ENCODE data around the gene ANHX.

GRCh38 chr12:133203344-133204263 is 32.1 kb downstream of the ANHX start:
- TF ChIP-seq, protein P1, sequence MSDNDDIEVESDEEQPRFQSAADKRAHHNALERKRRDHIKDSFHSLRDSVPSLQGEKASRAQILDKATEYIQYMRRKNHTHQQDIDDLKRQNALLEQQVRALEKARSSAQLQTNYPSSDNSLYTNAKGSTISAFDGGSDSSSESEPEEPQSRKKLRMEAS (IDR thresholded peaks at IDR 0.05; ENCODE audit: low read depth, low read length), result no peak
- TF ChIP-seq MYC (IDR thresholded peaks at IDR 0.05; ENCODE audit: low read depth, low read length), result no peak
- TF ChIP-seq, protein P2, sequence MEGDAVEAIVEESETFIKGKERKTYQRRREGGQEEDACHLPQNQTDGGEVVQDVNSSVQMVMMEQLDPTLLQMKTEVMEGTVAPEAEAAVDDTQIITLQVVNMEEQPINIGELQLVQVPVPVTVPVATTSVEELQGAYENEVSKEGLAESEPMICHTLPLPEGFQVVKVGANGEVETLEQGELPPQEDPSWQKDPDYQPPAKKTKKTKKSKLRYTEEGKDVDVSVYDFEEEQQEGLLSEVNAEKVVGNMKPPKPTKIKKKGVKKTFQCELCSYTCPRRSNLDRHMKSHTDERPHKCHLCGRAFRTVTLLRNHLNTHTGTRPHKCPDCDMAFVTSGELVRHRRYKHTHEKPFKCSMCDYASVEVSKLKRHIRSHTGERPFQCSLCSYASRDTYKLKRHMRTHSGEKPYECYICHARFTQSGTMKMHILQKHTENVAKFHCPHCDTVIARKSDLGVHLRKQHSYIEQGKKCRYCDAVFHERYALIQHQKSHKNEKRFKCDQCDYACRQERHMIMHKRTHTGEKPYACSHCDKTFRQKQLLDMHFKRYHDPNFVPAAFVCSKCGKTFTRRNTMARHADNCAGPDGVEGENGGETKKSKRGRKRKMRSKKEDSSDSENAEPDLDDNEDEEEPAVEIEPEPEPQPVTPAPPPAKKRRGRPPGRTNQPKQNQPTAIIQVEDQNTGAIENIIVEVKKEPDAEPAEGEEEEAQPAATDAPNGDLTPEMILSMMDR (IDR thresholded peaks at IDR 0.05; ENCODE audit: low read depth, low read length), result no peak

Data from NB4 (cell line).